ES-I3 (cell line): Measurements from ENCODE around the gene GRK5.

Source experiments
- H3K36me3 ChIP-seq: 2 replicates; pipeline ENCODE4 v1.6.1; 2013; ENCODE audit warnings: mild to moderate bottlenecking, low read length, control low read depth, moderate library complexity; ENCODE audit not compliant: insufficient read depth
- H3K4me1 ChIP-seq: 2 replicates; pipeline ENCODE4 v1.6.1; 2013; ENCODE audit warnings: mild to moderate bottlenecking, control low read depth, low read length; ENCODE audit not compliant: insufficient read depth
- H3K9ac ChIP-seq: 2 replicates; pipeline ENCODE4 v1.6.1; 2013; ENCODE audit warnings: low read depth, mild to moderate bottlenecking, low read length, moderate library complexity
- H3K9me3 ChIP-seq: 2 replicates; pipeline ENCODE4 v1.6.1; 2013; ENCODE audit warnings: mild to moderate bottlenecking, low read length, moderate library complexity; ENCODE audit not compliant: control insufficient read depth, insufficient read depth

GRK5 gene

GRCh38 chr10:119469325-119469707, 261.9 kb downstream of the GRK5 start:
- H3K9me3 ChIP-seq, result no peaks in the 10 kb centered on the region
- H3K9ac ChIP-seq, result no peak overlapping the region
- no peaks in the 10 kb centered on the region for H3K36me3 ChIP-seq
- H3K4me1 ChIP-seq, result no peaks in the 10 kb centered on the region

- no peaks in the 10 kb centered on the region for H3K36me3 ChIP-seq
- H3K4me1 ChIP-seq, result no peaks in the 10 kb centered on the region
- no peak overlapping the region for H3K9ac ChIP-seq
- no peaks in the 10 kb centered on the region for H3K9me3 ChIP-seq
These were observed 262.5 kb downstream of the GRK5 start for GRCh38 chr10:119469846-119470245.

- Histone ChIP-seq H3K4me1 (no peaks in the 10 kb centered on the region), H3K9me3 (no peaks in the 10 kb centered on the region), H3K36me3 (no peaks in the 10 kb centered on the region), H3K9ac (no peak overlapping the region)
These were observed 263.7 kb downstream of the GRK5 start for GRCh38 chr10:119470920-119471702.

- Histone ChIP-seq H3K4me1 (0 out of 2 replicates have a peak, but pooled peaks cover 4% of the 10 kb centered on the region), H3K9ac (no peak overlapping the region), H3K36me3 (no peaks in the 10 kb centered on the region), H3K9me3 (no peaks in the 10 kb centered on the region)
These were observed 266.4 kb downstream of the GRK5 start for GRCh38 chr10:119473771-119474170.

GRCh38 chr10:119474606-119475005, 267.2 kb downstream of the GRK5 start:
- Histone ChIP-seq H3K9me3 (no peaks in the 10 kb centered on the region), H3K9ac (no peak overlapping the region), H3K4me1 (peaks cover 9% of the 10 kb centered on the region), H3K36me3 (no peaks in the 10 kb centered on the region)

- Histone ChIP-seq H3K36me3 (no peaks in the 10 kb centered on the region), H3K4me1 (peaks cover 9% of the 10 kb centered on the region), H3K9ac (no peak overlapping the region), H3K9me3 (no peaks in the 10 kb centered on the region)
These were observed 270.1 kb downstream of the GRK5 start for GRCh38 chr10:119477444-119477843.

- Histone ChIP-seq H3K9ac (no peak overlapping the region), H3K36me3 (no peaks in the 10 kb centered on the region), H3K9me3 (no peaks in the 10 kb centered on the region), H3K4me1 (peaks cover 9% of the 10 kb centered on the region)
These were observed 270.9 kb downstream of the GRK5 start for GRCh38 chr10:119478111-119478802.

- no peak overlapping the region for H3K9ac ChIP-seq
- no peaks in the 10 kb centered on the region for H3K9me3 ChIP-seq
- peaks cover 9% of the 10 kb centered on the region for H3K4me1 ChIP-seq
- H3K36me3 ChIP-seq, result no peaks in the 10 kb centered on the region
These were observed 271.5 kb downstream of the GRK5 start for GRCh38 chr10:119478811-119479341.

GRCh38 chr10:119479532-119479931, 272.2 kb downstream of the GRK5 start:
- Histone ChIP-seq H3K9me3 (no peaks in the 10 kb centered on the region), H3K4me1 (peaks cover 9% of the 10 kb centered on the region), H3K9ac (no peak overlapping the region; the same call in 1 of the 2 replicates), H3K36me3 (no peaks in the 10 kb centered on the region)

GRCh38 chr10:119480667-119481066, 273.3 kb downstream of the GRK5 start:
- no peak overlapping the region for H3K9ac ChIP-seq
- peaks cover 9% of the 10 kb centered on the region for H3K4me1 ChIP-seq
- H3K9me3 ChIP-seq, result no peaks in the 10 kb centered on the region
- no peaks in the 10 kb centered on the region for H3K36me3 ChIP-seq

- no peak overlapping the region for H3K9ac ChIP-seq
- no peaks in the 10 kb centered on the region for H3K9me3 ChIP-seq
- H3K36me3 ChIP-seq, result no peaks in the 10 kb centered on the region
- peaks cover 9% of the 10 kb centered on the region for H3K4me1 ChIP-seq
These were observed 274.5 kb downstream of the GRK5 start for GRCh38 chr10:119481781-119482426.

GRCh38 chr10:119483001-119483400, 275.6 kb downstream of the GRK5 start:
- H3K36me3 ChIP-seq, result no peaks in the 10 kb centered on the region
- no peaks in the 10 kb centered on the region for H3K9me3 ChIP-seq
- no peak overlapping the region for H3K9ac ChIP-seq
- H3K4me1 ChIP-seq, result peaks cover 5% of the 10 kb centered on the region

GRCh38 chr10:119483839-119484238, 276.5 kb downstream of the GRK5 start:
- Histone ChIP-seq H3K36me3 (no peaks in the 10 kb centered on the region), H3K9ac (no peak overlapping the region), H3K9me3 (no peaks in the 10 kb centered on the region), H3K4me1 (peaks cover 5% of the 10 kb centered on the region)

GRCh38 chr10:119488675-119489074, 281.3 kb downstream of the GRK5 start:
- Histone ChIP-seq H3K9ac (no peak overlapping the region), H3K4me1 (no peaks in the 10 kb centered on the region), H3K36me3 (no peaks in the 10 kb centered on the region), H3K9me3 (no peaks in the 10 kb centered on the region)
